MCF 10A (cell line): ENCODE data around the gene UBE2I. TPM values are rescaled to one million over a fixed set of nuclear protein-coding genes. Genes with fewer than 3 reads are reported as not detected.

ENCODE experiments used
- BruUV-seq: library from RNA; stranded (reverse); fragments of 400-500 nt; replicated peaks from 2 replicates; lab custom pipeline; 2021; lab: Mats Ljungman, UMichigan
- CTCF ChIA-PET: fragments of 300-600 bp; sonication (Branson Sonifier 250); formaldehyde crosslinking; extraction: SDS; loops from one replicate; lab custom pipeline; 2021; ENCODE audit warnings: antibody characterized with exemption, inconsistent platforms; lab: Yijun Ruan, JAX
- POLR2A ChIA-PET: fragments of 300-600, 350-650 bp; sonication (Branson Sonifier 250); formaldehyde crosslinking; extraction: SDS; loops from one replicate; lab custom pipeline; 2020; ENCODE audit warnings: antibody characterized with exemption, inconsistent platforms; lab: Yijun Ruan, JAX
- DNase-seq: peaks from one replicate; pipeline ENCODE4 v3.0.0-alpha.2; 2018; ENCODE audit not compliant: unreplicated experiment
- H3K27ac Mint-ChIP-seq: one replicate; pipeline ENCODE4 v1.8.0; 2022; ENCODE audit warnings: mild to moderate bottlenecking, low read depth, mixed read lengths; ENCODE audit not compliant: unreplicated experiment
- H3K27me3 Mint-ChIP-seq: one replicate; pipeline ENCODE4 v1.8.0; 2022; ENCODE audit warnings: mixed read lengths; ENCODE audit not compliant: insufficient read depth, unreplicated experiment
- H3K36me3 Mint-ChIP-seq: one replicate; pipeline ENCODE4 v1.8.0; 2022; ENCODE audit warnings: mild to moderate bottlenecking, moderate library complexity, mixed read lengths; ENCODE audit not compliant: insufficient read depth, unreplicated experiment
- H3K4me1 Mint-ChIP-seq: one replicate; pipeline ENCODE4 v1.8.0; 2022; ENCODE audit warnings: mixed read lengths; ENCODE audit not compliant: insufficient read depth, unreplicated experiment
- H3K4me3 Mint-ChIP-seq: one replicate; pipeline ENCODE4 v1.8.0; 2022; ENCODE audit warnings: mild to moderate bottlenecking, moderate library complexity, mixed read lengths; ENCODE audit not compliant: unreplicated experiment
- H3K9me3 Mint-ChIP-seq: one replicate; pipeline ENCODE4 v1.8.0; 2022; ENCODE audit warnings: mixed read lengths; ENCODE audit not compliant: unreplicated experiment
- CTCF ChIP-seq: fragments of 200-600 bp; IDR thresholded peaks from one replicate; pipeline ENCODE4 v1.8.0; 2022; ENCODE audit warnings: antibody characterized with exemption, mild to moderate bottlenecking; ENCODE audit not compliant: unreplicated experiment
- intact Hi-C: fragments of 100-400 bp; cut with micrococcal nuclease; formaldehyde crosslinking; loops from 2 replicates; pipeline ENCODE4 v1.14.1; 2022
- total RNA-seq: library from RNA; stranded (reverse); gene quantifications from 2 replicates; pipeline ENCODE4 v1.2.3, GENCODE V29; 2022

UBE2I gene
- total RNA-seq, 1 experiment from 2014 or later = 163 TPM

DNA sequence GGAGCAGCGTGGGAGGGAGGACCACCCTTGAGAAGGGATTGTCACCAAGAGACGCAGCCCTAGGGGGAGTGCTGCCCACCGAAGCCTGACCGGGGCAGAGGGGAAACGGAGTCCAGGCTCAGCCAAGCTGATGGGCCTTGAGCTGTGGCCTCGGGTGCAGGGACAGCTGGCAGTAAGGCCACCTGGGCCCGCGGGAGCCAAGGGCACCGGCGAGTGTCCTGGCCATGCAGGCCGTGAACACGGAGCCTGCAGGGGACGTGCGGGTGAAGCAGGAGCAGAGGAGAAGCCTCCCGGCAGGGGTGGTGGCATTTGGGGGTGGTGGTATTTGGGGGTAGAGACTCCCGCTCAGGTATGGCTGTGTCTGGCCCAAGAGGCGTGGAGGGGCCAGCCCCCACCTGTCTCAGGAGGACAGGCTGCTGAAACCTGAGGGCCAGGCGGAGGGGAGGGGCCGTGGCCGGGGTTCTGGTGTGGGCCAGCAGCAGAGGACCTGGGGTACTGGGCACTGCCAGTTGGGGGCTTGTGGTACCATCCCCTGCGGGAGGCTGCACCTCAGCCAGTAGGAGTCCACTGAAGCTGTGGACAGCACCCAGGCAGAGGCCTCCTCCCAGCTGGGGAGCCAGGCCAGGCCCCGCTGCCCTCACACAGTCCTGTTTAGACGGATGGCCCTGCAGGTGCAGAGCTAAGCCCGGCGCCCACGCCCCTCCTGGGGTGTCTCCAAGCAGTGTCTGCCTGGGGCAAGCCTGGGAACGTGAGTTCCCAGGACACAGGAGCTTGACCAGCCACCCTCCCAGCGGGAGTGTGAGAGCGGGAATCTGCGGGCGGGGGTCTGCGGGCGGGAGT is 46.8 kb downstream of the UBE2I start:
- intact Hi-C loops = no loop called here
- CTCF ChIA-PET = interaction anchor here (0.5 kb wide), 1 partner anchor 47 kb away, joined by 3 read pairs; no protein-coding TSS in a partner anchor
- POLR2A ChIA-PET = no interaction called here

DNA sequence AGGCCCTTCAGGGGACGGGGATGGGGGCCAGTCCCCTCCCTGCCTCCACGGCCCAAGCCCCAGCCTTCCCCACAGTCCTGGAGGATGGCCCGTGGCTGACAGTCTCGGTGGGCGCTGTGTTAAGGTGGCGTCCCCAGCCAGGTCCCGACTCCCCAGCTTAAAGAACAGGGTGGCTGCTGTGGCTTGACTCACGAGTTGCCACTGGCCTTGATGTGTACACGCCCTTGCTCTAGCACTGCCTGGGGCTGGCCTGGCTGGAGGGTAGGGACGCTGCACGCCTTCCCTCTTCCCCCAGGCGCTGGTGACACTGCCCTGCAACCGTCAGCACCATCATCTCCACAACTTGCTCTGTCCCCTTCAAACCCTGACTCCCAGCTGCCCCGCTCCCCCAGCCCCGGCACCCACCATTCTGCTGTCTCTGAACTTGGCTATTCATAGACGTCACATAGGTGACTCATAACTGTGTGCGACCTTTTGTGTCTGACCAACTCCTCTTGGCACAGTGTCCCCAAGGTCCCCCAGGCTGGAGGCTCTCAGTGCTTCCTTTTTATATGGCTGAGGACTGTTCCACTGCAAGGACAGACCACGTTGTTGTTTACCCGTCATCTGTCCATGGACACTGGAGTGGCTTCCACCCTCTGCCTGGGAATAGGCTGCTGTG is 48.6 kb downstream of the UBE2I start:
- intact Hi-C loops = no loop called here
- BruUV-seq = no TSS peak
- POLR2A ChIA-PET = no interaction called here
- peaks cover 28% of the 10 kb centered on the region for H3K36me3 Mint-ChIP-seq
- peaks cover 28% of the 10 kb centered on the region for H3K4me1 Mint-ChIP-seq
- CTCF ChIA-PET = interaction anchor here (0.6 kb wide), 1 partner anchor 646 kb away, joined by 3 read pairs; no protein-coding TSS in a partner anchor
- H3K4me3 Mint-ChIP-seq = no peak overlapping the region
- H3K27ac Mint-ChIP-seq = no peak overlapping the region
- TF ChIP-seq CTCF = no peak
- no peaks in the 10 kb centered on the region for H3K27me3 Mint-ChIP-seq
- DNase-seq = no peak
- H3K9me3 Mint-ChIP-seq = no peaks in the 10 kb centered on the region

More for the DNA sequence above, 46.8 kb downstream of the UBE2I start:
- TF ChIP-seq CTCF = no peak
- DNase-seq = no peak
- Mint-ChIP-seq H3K36me3 (peaks cover 33% of the 10 kb centered on the region), H3K4me3 (no peak overlapping the region), H3K27ac (no peak overlapping the region), H3K9me3 (no peaks in the 10 kb centered on the region), H3K4me1 (peaks cover 36% of the 10 kb centered on the region), H3K27me3 (no peaks in the 10 kb centered on the region)
- BruUV-seq = no TSS peak

DNA sequence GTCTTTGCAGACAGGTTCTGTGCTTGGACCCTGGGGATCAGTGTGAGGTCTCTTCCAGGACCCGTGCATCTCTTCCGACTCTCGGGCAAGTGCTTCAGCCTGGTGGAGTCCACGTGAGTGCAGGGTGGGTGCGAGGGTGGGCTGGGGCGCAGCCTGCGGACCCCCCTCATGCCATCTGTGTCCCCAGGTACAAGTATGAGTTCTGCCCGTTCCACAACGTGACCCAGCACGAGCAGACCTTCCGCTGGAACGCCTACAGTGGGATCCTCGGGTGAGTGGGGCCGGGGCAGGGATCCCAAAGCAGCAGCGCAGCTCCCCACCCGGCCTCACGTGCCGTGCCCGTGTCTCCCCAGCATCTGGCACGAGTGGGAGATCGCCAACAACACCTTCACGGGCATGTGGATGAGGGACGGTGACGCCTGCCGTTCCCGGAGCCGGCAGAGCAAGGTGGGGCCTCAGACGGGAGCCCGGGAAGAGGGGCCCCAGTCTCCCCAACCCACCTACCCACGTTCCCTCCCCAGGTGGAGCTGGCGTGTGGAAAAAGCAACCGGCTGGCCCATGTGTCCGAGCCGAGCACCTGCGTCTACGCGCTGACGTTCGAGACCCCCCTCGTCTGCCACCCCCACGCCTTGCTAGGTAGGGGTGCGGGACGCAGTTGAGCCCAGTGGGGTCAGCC is 52.4 kb downstream of the UBE2I start:
- peaks cover 33% of the 10 kb centered on the region for H3K36me3 Mint-ChIP-seq
- CTCF ChIA-PET = interaction anchor here (0.6 to 0.7 kb wide), 2 partner anchors 40 to 330 kb away, joined by 3 to 4 read pairs; no protein-coding TSS in a partner anchor

More for the DNA sequence above, 52.4 kb downstream of the UBE2I start:
- no peak for DNase-seq
- Mint-ChIP-seq H3K27ac (no peak overlapping the region), H3K9me3 (no peaks in the 10 kb centered on the region), H3K4me3 (no peak overlapping the region), H3K27me3 (no peaks in the 10 kb centered on the region), H3K4me1 (peaks cover 6% of the 10 kb centered on the region)
- no TSS peak for BruUV-seq
- TF ChIP-seq CTCF = no peak
- intact Hi-C loops = no loop called here
- POLR2A ChIA-PET = no interaction called here
